PFSK-1 (cell line): ENCODE measurements around the gene C2orf81.

Source experiments
- FOXP2 ChIP-seq: optimal IDR thresholded peaks from 2 replicates; pipeline ENCODE3; 2011; ENCODE audit warnings: borderline replicate concordance, control low read depth, inconsistent platforms; ENCODE audit not compliant: insufficient read depth; ENCODE audit errors: extremely low read length, extremely low read depth
- POLR2AphosphoS5 ChIP-seq: IDR thresholded peaks from 2 replicates; pipeline ENCODE4 v1.6.1; 2012; ENCODE audit warnings: low read depth, mild to moderate bottlenecking, control low read depth, low read length, moderate library complexity
- REST ChIP-seq, 2 experiments: IDR thresholded peaks; 2 replicates each; pipeline versions ENCODE4 v1.6.1 to v1.8.0; 2011 to 2012; ENCODE audit warnings: low read depth in 2 of 2, low read length in 2 of 2, control low read depth in 1 of 2, inconsistent platforms in 1 of 2, mild to moderate bottlenecking in 1 of 2, moderate library complexity in 1 of 2; ENCODE audit not compliant: insufficient read depth in 1 of 2
- SIN3A ChIP-seq: IDR thresholded peaks from 2 replicates; pipeline ENCODE4 v1.6.1; 2012; ENCODE audit warnings: mild to moderate bottlenecking, low read length, moderate library complexity, borderline replicate concordance; ENCODE audit not compliant: insufficient read depth
- TAF1 ChIP-seq: IDR thresholded peaks from 2 replicates; pipeline ENCODE4 v1.6.1; 2012; ENCODE audit warnings: low read length, control low read depth, borderline replicate concordance; ENCODE audit not compliant: insufficient read depth

Gene C2orf81

DNA sequence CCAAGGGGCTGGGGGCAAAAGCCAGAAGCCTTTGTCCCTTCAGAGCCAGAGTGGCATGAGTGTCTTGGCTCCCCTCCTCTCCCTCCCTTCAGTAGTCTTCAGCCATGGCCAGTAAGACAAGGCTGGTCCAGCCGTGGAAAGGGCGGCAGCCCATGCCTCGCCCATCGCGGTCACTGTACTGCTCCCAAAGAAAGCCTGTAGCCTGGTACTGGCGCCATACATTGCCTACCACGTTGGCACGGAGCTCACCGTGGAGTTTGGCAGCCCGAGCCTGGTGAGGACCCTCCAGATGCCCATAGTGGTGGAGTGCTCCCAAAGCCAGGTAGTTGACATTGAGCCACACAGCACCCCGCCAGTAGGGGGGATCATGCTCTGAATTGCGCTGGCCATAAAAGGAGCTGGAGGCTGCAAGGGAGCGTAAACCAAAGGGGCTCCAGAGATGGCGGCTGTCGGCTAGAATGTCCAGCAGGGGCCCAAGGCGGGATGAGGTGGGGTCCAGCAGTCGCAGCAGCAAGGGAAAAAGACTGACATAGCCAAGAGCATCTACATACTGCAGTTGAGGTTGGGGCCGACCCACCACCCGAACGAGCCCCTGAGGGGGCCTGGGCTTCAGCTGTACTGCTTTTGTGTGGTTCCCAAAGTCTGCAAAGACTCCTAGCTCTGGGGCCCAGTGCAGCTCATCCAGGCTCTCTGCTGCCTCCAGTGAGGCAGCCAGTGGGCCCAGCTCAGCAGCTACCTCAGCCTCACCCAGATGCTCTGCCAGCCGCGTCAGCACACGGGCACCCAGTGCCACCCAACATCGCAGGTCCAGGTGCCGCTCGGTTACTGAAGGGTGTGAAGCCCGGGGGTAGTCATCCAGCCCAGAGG, 40.0 kb upstream of the C2orf81 start:
- TF ChIP-seq SIN3A (no peak), POLR2AphosphoS5 (peak; percentile 15; the same call in 1 of the 2 replicates), FOXP2 (no peak), TAF1 (no peak), REST (IDR thresholded peaks at IDR 0.05; ENCODE audit: insufficient read depth in 1 of 2, low read depth in 2 of 2, low read length in 2 of 2) (no peak)

- peak; percentile 26; the same call in 1 of the 2 replicates for TF ChIP-seq POLR2AphosphoS5
Observed at GRCh38 chr2:74460187-74460586, 38.8 kb upstream of the C2orf81 start.

- TF ChIP-seq POLR2AphosphoS5 (no peak), REST (IDR thresholded peaks at IDR 0.05; ENCODE audit: insufficient read depth in 1 of 2, low read depth in 2 of 2, low read length in 2 of 2) (no peak), SIN3A (no peak), TAF1 (no peak), FOXP2 (no peak)
Observed at GRCh38 chr2:74458938-74459363, 37.5 kb upstream of the C2orf81 start.

DNA sequence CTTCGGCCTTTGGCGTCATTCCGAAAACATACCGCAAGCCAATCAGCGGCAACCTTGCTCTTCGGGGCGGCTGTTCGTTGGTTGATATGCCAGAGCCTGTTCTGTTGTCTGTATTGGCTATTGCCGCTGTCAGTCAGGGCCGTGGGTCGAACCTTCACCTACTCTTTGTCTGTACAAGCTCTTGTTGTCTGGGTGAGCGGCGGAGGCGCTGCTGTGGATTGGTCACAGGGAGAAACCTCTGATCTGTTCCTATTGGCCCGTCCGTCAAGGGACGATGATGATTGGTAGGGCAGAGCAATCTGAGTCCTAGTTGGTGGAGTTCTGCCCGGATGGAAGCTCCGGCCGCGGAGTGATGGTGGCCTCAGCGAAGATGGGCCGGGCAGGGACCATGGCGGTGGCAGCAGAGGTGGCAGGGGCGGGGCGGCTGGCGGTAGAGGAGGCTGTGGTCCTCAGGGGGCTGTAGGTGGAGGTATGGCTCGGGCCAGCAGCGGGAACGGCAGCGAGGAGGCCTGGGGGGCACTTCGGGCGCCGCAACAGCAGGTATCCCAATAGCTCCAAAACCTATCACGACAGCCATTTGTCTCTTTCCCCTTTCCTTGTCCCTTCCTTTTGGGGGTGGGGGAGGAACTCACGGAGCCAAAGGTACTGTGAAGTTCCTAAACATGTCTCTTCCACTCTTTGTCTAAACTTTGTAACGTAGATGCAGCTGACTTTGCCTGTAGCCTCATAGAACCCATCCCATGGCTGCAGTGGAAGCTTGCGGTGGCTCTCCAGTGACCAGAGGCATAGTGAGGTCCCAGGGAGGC, 36.9 kb upstream of the C2orf81 start, which contains the start of gene WBP1:
Gene WBP1, plus strand, starts transcription at position 307 of the 806 bp plus-strand sequence. Its CDS starts 165 bp downstream, at position 472.
- TF ChIP-seq POLR2AphosphoS5 = peak; percentile 36; the same call in 1 of the 2 replicates
- no peak for TF ChIP-seq FOXP2
- peak; percentile 63; the same call in 1 of the 2 replicates for TF ChIP-seq TAF1

GRCh38 chr2:74457549-74458131, 36.2 kb upstream of the C2orf81 start:
- TF ChIP-seq FOXP2 (no peak), SIN3A (0 out of 2 replicates have a peak, but pooled peaks have one; percentile 11)

GRCh38 chr2:74457129-74457548, 35.7 kb upstream of the C2orf81 start:
- TF ChIP-seq TAF1 = no peak
- TF ChIP-seq POLR2AphosphoS5 = no peak
- no peak for TF ChIP-seq FOXP2
- no peak for TF ChIP-seq SIN3A
- no peak for TF ChIP-seq REST (IDR thresholded peaks at IDR 0.05; ENCODE audit: insufficient read depth in 1 of 2, low read depth in 2 of 2, low read length in 2 of 2)
